Measurements from ENCODE around the gene CXCR4.

DNA sequence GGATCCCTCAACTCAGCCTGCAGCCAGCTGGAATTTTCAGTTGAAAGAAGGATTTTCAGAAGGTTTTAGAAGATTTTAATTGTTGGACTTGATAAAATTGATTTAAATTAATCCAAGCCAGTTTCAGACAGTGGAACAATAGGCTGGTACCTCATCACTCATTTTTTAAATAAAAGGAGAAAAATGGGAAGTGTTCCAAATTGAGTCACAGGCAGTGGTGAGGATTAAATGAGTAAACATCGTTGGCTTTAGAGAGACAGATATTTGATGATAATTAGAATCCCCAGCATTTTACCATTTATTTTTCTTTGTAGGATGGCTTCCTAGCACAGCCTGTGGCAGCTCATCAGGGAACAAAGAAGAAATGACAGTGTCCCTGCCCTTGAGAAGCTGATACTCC lies 7.4 kb downstream of the CXCR4 start:
- TF ChIP-seq NFIX (CRISPR knock-in tag; IDR thresholded peaks at IDR 0.05; ENCODE audit: low read depth) (no peak), HDAC2 (IDR thresholded peaks at IDR 0.05) (no peak), CBX1 (IDR thresholded peaks at IDR 0.05; ENCODE audit: low read depth) (no peak), ELF1 (tag; IDR thresholded peaks at IDR 0.05) (no peak), MXI1 (IDR thresholded peaks at IDR 0.05; ENCODE audit: low read depth, low read length) (no peak), TARDBP (IDR thresholded peaks at IDR 0.05) (no peak)
- TF ChIP-seq, protein P1, sequence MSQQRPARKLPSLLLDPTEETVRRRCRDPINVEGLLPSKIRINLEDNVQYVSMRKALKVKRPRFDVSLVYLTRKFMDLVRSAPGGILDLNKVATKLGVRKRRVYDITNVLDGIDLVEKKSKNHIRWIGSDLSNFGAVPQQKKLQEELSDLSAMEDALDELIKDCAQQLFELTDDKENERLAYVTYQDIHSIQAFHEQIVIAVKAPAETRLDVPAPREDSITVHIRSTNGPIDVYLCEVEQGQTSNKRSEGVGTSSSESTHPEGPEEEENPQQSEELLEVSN (IDR thresholded peaks at IDR 0.05; ENCODE audit: borderline replicate concordance in 1 of 2, extremely low read depth in 1 of 2, insufficient read depth in 1 of 2, insufficient read length in 1 of 2, low read depth in 1 of 2, low read length in 1 of 2, poor library complexity in 1 of 2, severe bottlenecking in 1 of 2): no peak
- TF ChIP-seq, protein P2, sequence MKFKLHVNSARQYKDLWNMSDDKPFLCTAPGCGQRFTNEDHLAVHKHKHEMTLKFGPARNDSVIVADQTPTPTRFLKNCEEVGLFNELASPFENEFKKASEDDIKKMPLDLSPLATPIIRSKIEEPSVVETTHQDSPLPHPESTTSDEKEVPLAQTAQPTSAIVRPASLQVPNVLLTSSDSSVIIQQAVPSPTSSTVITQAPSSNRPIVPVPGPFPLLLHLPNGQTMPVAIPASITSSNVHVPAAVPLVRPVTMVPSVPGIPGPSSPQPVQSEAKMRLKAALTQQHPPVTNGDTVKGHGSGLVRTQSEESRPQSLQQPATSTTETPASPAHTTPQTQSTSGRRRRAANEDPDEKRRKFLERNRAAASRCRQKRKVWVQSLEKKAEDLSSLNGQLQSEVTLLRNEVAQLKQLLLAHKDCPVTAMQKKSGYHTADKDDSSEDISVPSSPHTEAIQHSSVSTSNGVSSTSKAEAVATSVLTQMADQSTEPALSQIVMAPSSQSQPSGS (CRISPR knock-in tag; IDR thresholded peaks at IDR 0.05): no peak

Measured in K562 (cell line).